ENCODE measurements around the gene MDP1. TPM values are rescaled to one million over a fixed set of nuclear protein-coding genes. Genes with fewer than 3 reads are reported as not detected.

Gene MDP1
- total and polyA plus RNA-seq, 2 experiments from 2014 or later = 9.8 to 31.1 TPM

DNA sequence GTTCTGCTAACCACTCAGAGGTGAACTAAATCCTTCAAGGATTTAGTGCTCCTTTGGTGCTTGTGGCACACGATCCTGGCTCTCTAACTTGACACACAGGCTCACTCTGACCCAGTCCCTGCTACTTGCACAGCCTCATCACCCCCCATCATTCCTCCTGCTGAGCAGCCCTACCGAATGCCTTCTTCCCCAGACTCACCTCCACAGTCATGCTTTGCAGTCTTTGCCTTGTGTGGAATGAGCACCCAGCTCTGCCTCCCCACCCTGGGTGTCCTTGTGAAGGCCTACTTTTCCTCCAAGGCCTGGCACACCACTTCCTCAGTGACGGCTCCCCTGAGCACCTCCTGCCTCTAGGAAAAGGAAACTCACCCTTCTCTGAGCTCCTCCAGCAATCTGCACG is 34.5 kb upstream of the MDP1 start:
- H3K27ac ChIP-seq (ENCODE audit: low read depth) = no peak overlapping the region
- H3K4me3 ChIP-seq = no peak overlapping the region
- no peaks in the 10 kb centered on the region for H3K9me3 Mint-ChIP-seq
- H3K27me3 ChIP-seq (ENCODE audit: insufficient read depth) = no peaks in the 10 kb centered on the region
- no peak overlapping the region for H3K4me3 Mint-ChIP-seq
- H3K4me1 ChIP-seq (ENCODE audit: insufficient read depth) = no peaks in the 10 kb centered on the region
- TF ChIP-seq EZH2phosphoT487 (IDR thresholded peaks at IDR 0.05; ENCODE audit: unreplicated experiment) = no peak
- no peak for TF ChIP-seq POLR2AphosphoS5 (IDR thresholded peaks at IDR 0.05; ENCODE audit: low read depth)
- TF ChIP-seq, protein P1, sequence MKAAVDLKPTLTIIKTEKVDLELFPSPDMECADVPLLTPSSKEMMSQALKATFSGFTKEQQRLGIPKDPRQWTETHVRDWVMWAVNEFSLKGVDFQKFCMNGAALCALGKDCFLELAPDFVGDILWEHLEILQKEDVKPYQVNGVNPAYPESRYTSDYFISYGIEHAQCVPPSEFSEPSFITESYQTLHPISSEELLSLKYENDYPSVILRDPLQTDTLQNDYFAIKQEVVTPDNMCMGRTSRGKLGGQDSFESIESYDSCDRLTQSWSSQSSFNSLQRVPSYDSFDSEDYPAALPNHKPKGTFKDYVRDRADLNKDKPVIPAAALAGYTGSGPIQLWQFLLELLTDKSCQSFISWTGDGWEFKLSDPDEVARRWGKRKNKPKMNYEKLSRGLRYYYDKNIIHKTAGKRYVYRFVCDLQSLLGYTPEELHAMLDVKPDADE (IDR thresholded peaks at IDR 0.05) = no peak
- TF ChIP-seq NANOG (IDR thresholded peaks at IDR 0.05; ENCODE audit: borderline replicate concordance) = no peak
- TF ChIP-seq, protein P2, sequence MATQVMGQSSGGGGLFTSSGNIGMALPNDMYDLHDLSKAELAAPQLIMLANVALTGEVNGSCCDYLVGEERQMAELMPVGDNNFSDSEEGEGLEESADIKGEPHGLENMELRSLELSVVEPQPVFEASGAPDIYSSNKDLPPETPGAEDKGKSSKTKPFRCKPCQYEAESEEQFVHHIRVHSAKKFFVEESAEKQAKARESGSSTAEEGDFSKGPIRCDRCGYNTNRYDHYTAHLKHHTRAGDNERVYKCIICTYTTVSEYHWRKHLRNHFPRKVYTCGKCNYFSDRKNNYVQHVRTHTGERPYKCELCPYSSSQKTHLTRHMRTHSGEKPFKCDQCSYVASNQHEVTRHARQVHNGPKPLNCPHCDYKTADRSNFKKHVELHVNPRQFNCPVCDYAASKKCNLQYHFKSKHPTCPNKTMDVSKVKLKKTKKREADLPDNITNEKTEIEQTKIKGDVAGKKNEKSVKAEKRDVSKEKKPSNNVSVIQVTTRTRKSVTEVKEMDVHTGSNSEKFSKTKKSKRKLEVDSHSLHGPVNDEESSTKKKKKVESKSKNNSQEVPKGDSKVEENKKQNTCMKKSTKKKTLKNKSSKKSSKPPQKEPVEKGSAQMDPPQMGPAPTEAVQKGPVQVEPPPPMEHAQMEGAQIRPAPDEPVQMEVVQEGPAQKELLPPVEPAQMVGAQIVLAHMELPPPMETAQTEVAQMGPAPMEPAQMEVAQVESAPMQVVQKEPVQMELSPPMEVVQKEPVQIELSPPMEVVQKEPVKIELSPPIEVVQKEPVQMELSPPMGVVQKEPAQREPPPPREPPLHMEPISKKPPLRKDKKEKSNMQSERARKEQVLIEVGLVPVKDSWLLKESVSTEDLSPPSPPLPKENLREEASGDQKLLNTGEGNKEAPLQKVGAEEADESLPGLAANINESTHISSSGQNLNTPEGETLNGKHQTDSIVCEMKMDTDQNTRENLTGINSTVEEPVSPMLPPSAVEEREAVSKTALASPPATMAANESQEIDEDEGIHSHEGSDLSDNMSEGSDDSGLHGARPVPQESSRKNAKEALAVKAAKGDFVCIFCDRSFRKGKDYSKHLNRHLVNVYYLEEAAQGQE (IDR thresholded peaks at IDR 0.05; ENCODE audit: unreplicated experiment) = no peak
- TF ChIP-seq ZNF114 (CRISPR knock-in tag; IDR thresholded peaks at IDR 0.05) = no peak
- TF ChIP-seq CREB1 (CRISPR knock-in tag; IDR thresholded peaks at IDR 0.05; ENCODE audit: low read depth) = no peak
- no peak for TF ChIP-seq STAT1 (IDR thresholded peaks at IDR 0.05; ENCODE audit: unreplicated experiment)
- TF ChIP-seq EZH2 (IDR thresholded peaks at IDR 0.05; ENCODE audit: low read depth, unreplicated experiment) = no peak
- TF ChIP-seq JUNB (IDR thresholded peaks at IDR 0.05; ENCODE audit: unreplicated experiment) = no peak
- TF ChIP-seq, protein P3, sequence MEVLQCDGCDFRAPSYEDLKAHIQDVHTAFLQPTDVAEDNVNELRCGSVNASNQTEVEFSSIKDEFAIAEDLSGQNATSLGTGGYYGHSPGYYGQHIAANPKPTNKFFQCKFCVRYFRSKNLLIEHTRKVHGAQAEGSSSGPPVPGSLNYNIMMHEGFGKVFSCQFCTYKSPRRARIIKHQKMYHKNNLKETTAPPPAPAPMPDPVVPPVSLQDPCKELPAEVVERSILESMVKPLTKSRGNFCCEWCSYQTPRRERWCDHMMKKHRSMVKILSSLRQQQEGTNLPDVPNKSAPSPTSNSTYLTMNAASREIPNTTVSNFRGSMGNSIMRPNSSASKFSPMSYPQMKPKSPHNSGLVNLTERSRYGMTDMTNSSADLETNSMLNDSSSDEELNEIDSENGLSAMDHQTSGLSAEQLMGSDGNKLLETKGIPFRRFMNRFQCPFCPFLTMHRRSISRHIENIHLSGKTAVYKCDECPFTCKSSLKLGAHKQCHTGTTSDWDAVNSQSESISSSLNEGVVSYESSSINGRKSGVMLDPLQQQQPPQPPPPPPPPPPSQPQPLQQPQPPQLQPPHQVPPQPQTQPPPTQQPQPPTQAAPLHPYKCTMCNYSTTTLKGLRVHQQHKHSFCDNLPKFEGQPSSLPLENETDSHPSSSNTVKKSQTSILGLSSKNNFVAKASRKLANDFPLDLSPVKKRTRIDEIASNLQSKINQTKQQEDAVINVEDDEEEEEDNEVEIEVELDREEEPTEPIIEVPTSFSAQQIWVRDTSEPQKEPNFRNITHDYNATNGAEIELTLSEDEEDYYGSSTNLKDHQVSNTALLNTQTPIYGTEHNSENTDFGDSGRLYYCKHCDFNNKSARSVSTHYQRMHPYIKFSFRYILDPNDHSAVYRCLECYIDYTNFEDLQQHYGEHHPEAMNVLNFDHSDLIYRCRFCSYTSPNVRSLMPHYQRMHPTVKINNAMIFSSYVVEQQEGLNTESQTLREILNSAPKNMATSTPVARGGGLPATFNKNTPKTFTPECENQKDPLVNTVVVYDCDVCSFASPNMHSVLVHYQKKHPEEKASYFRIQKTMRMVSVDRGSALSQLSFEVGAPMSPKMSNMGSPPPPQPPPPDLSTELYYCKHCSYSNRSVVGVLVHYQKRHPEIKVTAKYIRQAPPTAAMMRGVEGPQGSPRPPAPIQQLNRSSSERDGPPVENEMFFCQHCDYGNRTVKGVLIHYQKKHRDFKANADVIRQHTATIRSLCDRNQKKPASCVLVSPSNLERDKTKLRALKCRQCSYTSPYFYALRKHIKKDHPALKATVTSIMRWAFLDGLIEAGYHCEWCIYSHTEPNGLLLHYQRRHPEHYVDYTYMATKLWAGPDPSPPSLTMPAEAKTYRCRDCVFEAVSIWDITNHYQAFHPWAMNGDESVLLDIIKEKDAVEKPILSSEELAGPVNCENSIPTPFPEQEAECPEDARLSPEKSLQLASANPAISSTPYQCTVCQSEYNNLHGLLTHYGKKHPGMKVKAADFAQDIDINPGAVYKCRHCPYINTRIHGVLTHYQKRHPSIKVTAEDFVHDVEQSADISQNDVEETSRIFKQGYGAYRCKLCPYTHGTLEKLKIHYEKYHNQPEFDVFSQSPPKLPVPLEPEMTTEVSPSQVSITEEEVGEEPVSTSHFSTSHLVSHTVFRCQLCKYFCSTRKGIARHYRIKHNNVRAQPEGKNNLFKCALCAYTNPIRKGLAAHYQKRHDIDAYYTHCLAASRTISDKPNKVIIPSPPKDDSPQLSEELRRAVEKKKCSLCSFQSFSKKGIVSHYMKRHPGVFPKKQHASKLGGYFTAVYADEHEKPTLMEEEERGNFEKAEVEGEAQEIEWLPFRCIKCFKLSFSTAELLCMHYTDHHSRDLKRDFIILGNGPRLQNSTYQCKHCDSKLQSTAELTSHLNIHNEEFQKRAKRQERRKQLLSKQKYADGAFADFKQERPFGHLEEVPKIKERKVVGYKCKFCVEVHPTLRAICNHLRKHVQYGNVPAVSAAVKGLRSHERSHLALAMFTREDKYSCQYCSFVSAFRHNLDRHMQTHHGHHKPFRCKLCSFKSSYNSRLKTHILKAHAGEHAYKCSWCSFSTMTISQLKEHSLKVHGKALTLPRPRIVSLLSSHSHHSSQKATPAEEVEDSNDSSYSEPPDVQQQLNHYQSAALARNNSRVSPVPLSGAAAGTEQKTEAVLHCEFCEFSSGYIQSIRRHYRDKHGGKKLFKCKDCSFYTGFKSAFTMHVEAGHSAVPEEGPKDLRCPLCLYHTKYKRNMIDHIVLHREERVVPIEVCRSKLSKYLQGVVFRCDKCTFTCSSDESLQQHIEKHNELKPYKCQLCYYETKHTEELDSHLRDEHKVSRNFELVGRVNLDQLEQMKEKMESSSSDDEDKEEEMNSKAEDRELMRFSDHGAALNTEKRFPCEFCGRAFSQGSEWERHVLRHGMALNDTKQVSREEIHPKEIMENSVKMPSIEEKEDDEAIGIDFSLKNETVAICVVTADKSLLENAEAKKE (CRISPR knock-in tag; IDR thresholded peaks at IDR 0.05) = no peak
- TF ChIP-seq ZNF331 (CRISPR knock-in tag; IDR thresholded peaks at IDR 0.05; ENCODE audit: low read depth) = no peak
- TF ChIP-seq, protein P4, sequence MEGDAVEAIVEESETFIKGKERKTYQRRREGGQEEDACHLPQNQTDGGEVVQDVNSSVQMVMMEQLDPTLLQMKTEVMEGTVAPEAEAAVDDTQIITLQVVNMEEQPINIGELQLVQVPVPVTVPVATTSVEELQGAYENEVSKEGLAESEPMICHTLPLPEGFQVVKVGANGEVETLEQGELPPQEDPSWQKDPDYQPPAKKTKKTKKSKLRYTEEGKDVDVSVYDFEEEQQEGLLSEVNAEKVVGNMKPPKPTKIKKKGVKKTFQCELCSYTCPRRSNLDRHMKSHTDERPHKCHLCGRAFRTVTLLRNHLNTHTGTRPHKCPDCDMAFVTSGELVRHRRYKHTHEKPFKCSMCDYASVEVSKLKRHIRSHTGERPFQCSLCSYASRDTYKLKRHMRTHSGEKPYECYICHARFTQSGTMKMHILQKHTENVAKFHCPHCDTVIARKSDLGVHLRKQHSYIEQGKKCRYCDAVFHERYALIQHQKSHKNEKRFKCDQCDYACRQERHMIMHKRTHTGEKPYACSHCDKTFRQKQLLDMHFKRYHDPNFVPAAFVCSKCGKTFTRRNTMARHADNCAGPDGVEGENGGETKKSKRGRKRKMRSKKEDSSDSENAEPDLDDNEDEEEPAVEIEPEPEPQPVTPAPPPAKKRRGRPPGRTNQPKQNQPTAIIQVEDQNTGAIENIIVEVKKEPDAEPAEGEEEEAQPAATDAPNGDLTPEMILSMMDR (conservative IDR thresholded peaks at IDR 0.05; ENCODE audit: low read depth in 2 of 2) = no peak
- H3K9me2 ChIP-seq (ENCODE audit: insufficient read depth) = no peaks in the 10 kb centered on the region
- DNase-seq (ENCODE audit: low spot score) (no peak), ATAC-seq (no peak)
- no peaks in the 10 kb centered on the region for H3K36me3 Mint-ChIP-seq (ENCODE audit: low read depth)
- H3K27ac Mint-ChIP-seq = no peak overlapping the region
- no peak overlapping the region for H2AFZ ChIP-seq
- H3K36me3 ChIP-seq (ENCODE audit: insufficient read depth) = no peaks in the 10 kb centered on the region
- no peak overlapping the region for H3K4me2 ChIP-seq
- H3F3A ChIP-seq (replicated peaks; ENCODE audit: low read depth) = no peaks in the 10 kb centered on the region
- no peaks in the 10 kb centered on the region for H4K20me1 ChIP-seq (replicated peaks; ENCODE audit: insufficient read depth)
- no peaks in the 10 kb centered on the region for H3K4me1 Mint-ChIP-seq
- peaks cover 8% of the 10 kb centered on the region for H3K27me3 Mint-ChIP-seq (ENCODE audit: insufficient read depth, low read depth, poor library complexity)
- no peaks in the 10 kb centered on the region for H3K79me2 ChIP-seq (replicated peaks; ENCODE audit: insufficient read depth)
